Measurements from ENCODE around the gene TCP10L.

DNA sequence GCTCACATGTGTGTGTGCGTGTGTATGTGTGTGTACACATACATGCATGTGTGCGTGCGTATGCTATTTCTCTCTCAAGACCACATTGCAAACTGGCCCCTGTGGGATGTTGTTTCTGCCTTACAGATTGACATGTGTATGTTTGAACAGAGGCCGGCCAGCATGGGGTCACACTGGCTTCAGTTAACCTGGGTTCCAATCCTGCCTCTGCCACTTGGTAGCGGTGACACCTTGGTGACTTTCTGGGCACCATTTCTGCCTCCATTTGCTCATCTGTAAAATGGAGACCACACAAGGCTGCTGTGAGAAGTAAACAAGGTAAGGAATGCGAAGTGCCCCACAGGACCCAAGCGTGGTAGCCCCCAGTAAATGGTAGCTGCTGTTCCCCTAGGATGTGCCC, 51.7 kb downstream of the TCP10L start:
- TF ChIP-seq ZNF274 (IDR thresholded peaks at IDR 0.05; ENCODE audit: low read depth, low read length) (no peak), SUZ12 (IDR thresholded peaks at IDR 0.05; ENCODE audit: extremely low read depth, insufficient read depth, insufficient read length) (no peak), YY1 (IDR thresholded peaks at IDR 0.05; ENCODE audit: insufficient read depth, insufficient read length) (no peak)

All from NT2/D1 (cell line).